Measurements from ENCODE around the gene MAEA.

- TF ChIP-seq CTCF (IDR thresholded peaks at IDR 0.05), result no peak
- no peak for TF ChIP-seq POLR2A (IDR thresholded peaks at IDR 0.05)
- TF ChIP-seq POLR2AphosphoS5 (IDR thresholded peaks at IDR 0.05), result no peak
Observed at GRCh38 chr4:1253831-1254230, 35.9 kb upstream of the MAEA start.

All from transverse colon (tissue), 4 donors.